NB4 (cell line): ENCODE results near the gene POP4.

Experiments
- CTCF ChIP-seq: IDR thresholded peaks from one replicate; pipeline ENCODE4 v1.5.1; 2012; ENCODE audit warnings: low read depth, low read length
- MAX ChIP-seq: IDR thresholded peaks from 2 replicates; pipeline ENCODE4 v1.6.1; 2011; ENCODE audit warnings: low read depth, low read length
- POLR2A ChIP-seq: IDR thresholded peaks from 2 replicates; pipeline ENCODE4 v1.6.1; 2011; ENCODE audit warnings: mild to moderate bottlenecking; ENCODE audit not compliant: insufficient read length; ENCODE audit errors: extremely low read depth

GRCh38 chr19:29609636-29610035 lies 3.6 kb downstream of the POP4 start:
- TF ChIP-seq CTCF: no peak
- TF ChIP-seq POLR2A: no peak
- no peak for TF ChIP-seq MAX
